ENCODE measurements around the gene KRT23.

KRT23 gene

GRCh38 chr17:40878044-40878443 lies 59.4 kb downstream of the KRT23 start:
- no peak for TF ChIP-seq CTCF (IDR thresholded peaks at IDR 0.05)

- no peak for TF ChIP-seq CTCF (IDR thresholded peaks at IDR 0.05)
These were observed 63.6 kb downstream of the KRT23 start for GRCh38 chr17:40873801-40874200.

- TF ChIP-seq CTCF (IDR thresholded peaks at IDR 0.05): no peak
These were observed 64.2 kb downstream of the KRT23 start for GRCh38 chr17:40873255-40873654.

Data from LNCAP (cell line).